Measurements from ENCODE around the gene TBC1D16. TPM values are rescaled to one million over a fixed set of nuclear protein-coding genes. Genes with fewer than 3 reads are reported as not detected.
"Not testable (repeated sequence)": the region's sequence is repeated elsewhere in the genome, so short reads cannot be mapped to it uniquely, and the experiment has no call there.

The TBC1D16 gene
- total RNA-seq, 2 donors from 2014 or later = 12.9 to 17.6 TPM

- no peak for ATAC-seq
- intact Hi-C loops (cut with DNase I, micrococcal nuclease) = no loop called here
- DNase-seq = no peak
These were observed 25.0 kb upstream of the TBC1D16 start for GRCh38 chr17:80060644-80061043.

- intact Hi-C loops (cut with DNase I, micrococcal nuclease) = no loop called here
- DNase-seq = no peak
These were observed 22.8 kb upstream of the TBC1D16 start for GRCh38 chr17:80058311-80058955.

GRCh38 chr17:80055597-80055996 is 19.9 kb upstream of the TBC1D16 start:
- intact Hi-C loops (cut with DNase I, micrococcal nuclease) = no loop called here
- ATAC-seq = no peak
- DNase-seq = no peak

More at GRCh38 chr17:80058311-80058955, 22.8 kb upstream of the TBC1D16 start:
- ATAC-seq = no peak

- DNase-seq = no peak
- intact Hi-C loops (cut with DNase I, micrococcal nuclease) = no loop called here
- no peak for ATAC-seq
These were observed 17.4 kb upstream of the TBC1D16 start for GRCh38 chr17:80053102-80053501.

- intact Hi-C loops (cut with DNase I, micrococcal nuclease) = no loop called here
- no peak for DNase-seq
- ATAC-seq = no peak
These were observed 16.0 kb upstream of the TBC1D16 start for GRCh38 chr17:80051681-80052080.

GRCh38 chr17:80050706-80051105 is 15.0 kb upstream of the TBC1D16 start:
- DNase-seq (no peak), ATAC-seq (no peak)
- intact Hi-C loops (cut with DNase I, micrococcal nuclease) = no loop called here

GRCh38 chr17:80049986-80050385 is 14.3 kb upstream of the TBC1D16 start:
- no peak for ATAC-seq
- intact Hi-C loops (cut with DNase I, micrococcal nuclease) = no loop called here
- no peak for DNase-seq

GRCh38 chr17:80047176-80047575 is 11.5 kb upstream of the TBC1D16 start:
- DNase-seq = no peak
- no peak for ATAC-seq
- intact Hi-C loops (cut with DNase I, micrococcal nuclease) = no loop called here

GRCh38 chr17:80046709-80047108 is 11.0 kb upstream of the TBC1D16 start:
- DNase-seq; intact Hi-C loops (cut with DNase I, micrococcal nuclease); ATAC-seq: not testable (repeated sequence)

- intact Hi-C loops (cut with DNase I, micrococcal nuclease) = no loop called here
- peak; percentile 58 for ATAC-seq
- DNase-seq = no peak
These were observed 10.0 kb upstream of the TBC1D16 start for GRCh38 chr17:80045703-80046102.

GRCh38 chr17:80043963-80044362 is 8.3 kb upstream of the TBC1D16 start:
- DNase-seq = no peak
- ATAC-seq = no peak
- intact Hi-C loops (cut with DNase I, micrococcal nuclease) = no loop called here

GRCh38 chr17:80036715-80037477 is 1.2 kb upstream of the TBC1D16 start:
- intact Hi-C loops (cut with DNase I, micrococcal nuclease) = no loop called here
- peak; percentile 2 for ATAC-seq

GRCh38 chr17:80035937-80036714 is 454 bp upstream of the TBC1D16 start, which contains the start of gene CCDC40:
TSS of gene CCDC40 (plus strand) at chr17:80036642. CDS start at chr17:80036663, 21 bp downstream.
- ATAC-seq = peak; percentile 91
- intact Hi-C loops (cut with DNase I, micrococcal nuclease) = no loop called here
- peak; percentile 86 to 87 for DNase-seq

More at GRCh38 chr17:80036715-80037477, 1.2 kb upstream of the TBC1D16 start:
- peak in 1 of 2 donors; percentile 47 for DNase-seq

GRCh38 chr17:80034791-80035686 is 633 bp downstream of the TBC1D16 start:
- intact Hi-C loops (cut with DNase I, micrococcal nuclease) = no loop called here
- DNase-seq (peak; percentile 37 to 63), ATAC-seq (peak; percentile 4)

GRCh38 chr17:80033840-80034239 is 1.8 kb downstream of the TBC1D16 start:
- no peak for ATAC-seq
- DNase-seq = no peak
- intact Hi-C loops (cut with DNase I, micrococcal nuclease) = no loop called here

- intact Hi-C loops (cut with DNase I, micrococcal nuclease) = no loop called here
- DNase-seq (no peak), ATAC-seq (no peak)
These were observed 3.0 kb downstream of the TBC1D16 start for GRCh38 chr17:80032614-80033171.

- intact Hi-C loops (cut with DNase I, micrococcal nuclease) = no loop called here
- ATAC-seq (no peak), DNase-seq (no peak)
These were observed 3.8 kb downstream of the TBC1D16 start for GRCh38 chr17:80031691-80032430.
